ENCODE measurements around the gene DPEP2. TPM values are rescaled to one million over a fixed set of nuclear protein-coding genes. Genes with fewer than 3 reads are reported as not detected.

Gene DPEP2
- total and polyA plus RNA-seq, 10 of the 15 experiments (the other 5 are each of a cell fraction or from before 2014, with no cell fraction given) = 0.04 to 4.0 (median 2.1) TPM

GRCh38 chr16:67968400-67969253 is 30.7 kb downstream of the DPEP2 start, which contains the start of gene SLC12A4:
SLC12A4 (minus strand) TSS chr16:67968637; CDS start chr16:67968553, 84 bp downstream.
- H3K9ac ChIP-seq (ENCODE audit: control insufficient read depth, insufficient read depth, low read length) = peak within 1 kb of the TSS; percentile 89
- intact Hi-C loops (cut with micrococcal nuclease; ENCODE audit: unreplicated experiment) (loop anchor here (2.0 kb wide), 2 partner anchors 16 to 72 kb away; no protein-coding TSS in a partner anchor), in situ Hi-C loops (cut with MboI) (no loop called here)
- peak within 1 kb of the TSS; percentile 89 for H2AFZ ChIP-seq (ENCODE audit: control insufficient read depth, low read depth, low read length)
- H3K4me1 ChIP-seq (ENCODE audit: control insufficient read depth, insufficient read depth, low read length) = peaks cover 21% of the 10 kb centered on the region
- no peaks in the 10 kb centered on the region for H4K20me1 ChIP-seq (ENCODE audit: control insufficient read depth, insufficient read depth)
- peaks cover 20% of the 10 kb centered on the region for H3K79me2 ChIP-seq (ENCODE audit: control insufficient read depth, insufficient read depth, low read length)
- peak within 1 kb of the TSS; percentile 96 for H3K4me2 ChIP-seq (ENCODE audit: control insufficient read depth, insufficient read depth)
- no TSS peak for BruUV-seq (replicated peaks)
- no peaks in the 10 kb centered on the region for H3K27me3 ChIP-seq (replicated peaks in 1 of 2; ENCODE audit: control insufficient read depth in 2 of 2, insufficient read depth in 2 of 2, low read length in 1 of 2)
- ATAC-seq (peak; percentile 88), FAIRE-seq (peak; percentile 64), DNase-seq (ENCODE audit: low read depth, low spot score) (no peak)
- no peaks in the 10 kb centered on the region for H3K9me3 ChIP-seq (replicated peaks; ENCODE audit: control insufficient read depth, insufficient read depth, low read length)
- no peaks in the 10 kb centered on the region for H3K36me3 ChIP-seq (ENCODE audit: control insufficient read depth in 2 of 2, insufficient read depth in 2 of 2, low read length in 1 of 2)
- ChIA-PET POLR2A (interaction anchor here (0.5 to 2.8 kb wide), 10 partner anchors 14 to 105 kb away, joined by 3 to 16 read pairs (median 4); partner anchors contain the start of gene PSMB10), CTCF (interaction anchor here (0.6 to 3.7 kb wide), 4 partner anchors 16 to 72 kb away, joined by 3 to 22 read pairs (median 4); no protein-coding TSS in a partner anchor), SMC1A (ENCODE audit: uncharacterized antibody, unreplicated experiment) (no interaction called here), RAD21 (ENCODE audit: unreplicated experiment) (interaction anchor here (1.0 to 2.0 kb wide), 3 partner anchors 16 to 106 kb away, joined by 3 to 10 read pairs (median 3); partner anchors contain the start of gene PSMB10)
- under 1% methylated on average over 32 of the region's 78 CpGs for WGBS (ENCODE audit: insufficient coverage, insufficient replicate concordance, low lambda C conversion rate, missing lambda C conversion rate)
- H3K27ac ChIP-seq (ENCODE audit: control insufficient read depth, insufficient read depth) = peak within 1 kb of the TSS; percentile 76
- H3K4me3 ChIP-seq = peak within 1 kb of the TSS; percentile 96
- TF ChIP-seq E4F1 (IDR thresholded peaks at IDR 0.05; ENCODE audit: borderline replicate concordance, partially characterized antibody) = no peak
- TF ChIP-seq SREBF1 (IDR thresholded peaks at IDR 0.05; ENCODE audit: low read length) = no peak
- TF ChIP-seq, protein P1, sequence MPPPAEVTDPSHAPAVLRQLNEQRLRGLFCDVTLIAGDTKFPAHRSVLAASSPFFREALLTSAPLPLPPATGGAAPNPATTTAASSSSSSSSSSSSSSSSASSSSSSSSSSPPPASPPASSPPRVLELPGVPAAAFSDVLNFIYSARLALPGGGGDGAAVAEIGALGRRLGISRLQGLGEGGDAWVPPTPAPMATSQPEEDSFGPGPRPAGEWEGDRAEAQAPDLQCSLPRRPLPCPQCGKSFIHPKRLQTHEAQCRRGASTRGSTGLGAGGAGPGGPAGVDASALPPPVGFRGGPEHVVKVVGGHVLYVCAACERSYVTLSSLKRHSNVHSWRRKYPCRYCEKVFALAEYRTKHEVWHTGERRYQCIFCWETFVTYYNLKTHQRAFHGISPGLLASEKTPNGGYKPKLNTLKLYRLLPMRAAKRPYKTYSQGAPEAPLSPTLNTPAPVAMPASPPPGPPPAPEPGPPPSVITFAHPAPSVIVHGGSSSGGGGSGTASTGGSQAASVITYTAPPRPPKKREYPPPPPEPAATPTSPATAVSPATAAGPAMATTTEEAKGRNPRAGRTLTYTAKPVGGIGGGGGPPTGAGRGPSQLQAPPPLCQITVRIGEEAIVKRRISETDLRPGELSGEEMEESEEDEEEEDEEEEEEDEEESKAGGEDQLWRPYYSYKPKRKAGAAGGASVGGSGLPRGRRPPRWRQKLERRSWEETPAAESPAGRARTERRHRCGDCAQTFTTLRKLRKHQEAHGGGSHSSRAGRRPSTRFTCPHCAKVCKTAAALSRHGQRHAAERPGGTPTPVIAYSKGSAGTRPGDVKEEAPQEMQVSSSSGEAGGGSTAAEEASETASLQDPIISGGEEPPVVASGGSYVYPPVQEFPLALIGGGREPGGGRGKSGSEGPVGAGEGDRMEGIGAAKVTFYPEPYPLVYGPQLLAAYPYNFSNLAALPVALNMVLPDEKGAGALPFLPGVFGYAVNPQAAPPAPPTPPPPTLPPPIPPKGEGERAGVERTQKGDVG (CRISPR knock-in tag; IDR thresholded peaks at IDR 0.05) = no peak
- TF ChIP-seq HDAC6 (IDR thresholded peaks at IDR 0.05; ENCODE audit: unreplicated experiment) = no peak
- TF ChIP-seq RBBP5 (conservative IDR thresholded peaks at IDR 0.05) = no peak
- no peak for TF ChIP-seq ZNF622 (IDR thresholded peaks at IDR 0.05)
- TF ChIP-seq, protein P2, sequence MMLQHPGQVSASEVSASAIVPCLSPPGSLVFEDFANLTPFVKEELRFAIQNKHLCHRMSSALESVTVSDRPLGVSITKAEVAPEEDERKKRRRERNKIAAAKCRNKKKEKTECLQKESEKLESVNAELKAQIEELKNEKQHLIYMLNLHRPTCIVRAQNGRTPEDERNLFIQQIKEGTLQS (IDR thresholded peaks at IDR 0.05; ENCODE audit: borderline replicate concordance, extremely low read depth, low read depth, low read length) = no peak
- no peak for TF ChIP-seq MYB (IDR thresholded peaks at IDR 0.05; ENCODE audit: borderline replicate concordance, low read depth, low read length)
- TF ChIP-seq, protein P3, sequence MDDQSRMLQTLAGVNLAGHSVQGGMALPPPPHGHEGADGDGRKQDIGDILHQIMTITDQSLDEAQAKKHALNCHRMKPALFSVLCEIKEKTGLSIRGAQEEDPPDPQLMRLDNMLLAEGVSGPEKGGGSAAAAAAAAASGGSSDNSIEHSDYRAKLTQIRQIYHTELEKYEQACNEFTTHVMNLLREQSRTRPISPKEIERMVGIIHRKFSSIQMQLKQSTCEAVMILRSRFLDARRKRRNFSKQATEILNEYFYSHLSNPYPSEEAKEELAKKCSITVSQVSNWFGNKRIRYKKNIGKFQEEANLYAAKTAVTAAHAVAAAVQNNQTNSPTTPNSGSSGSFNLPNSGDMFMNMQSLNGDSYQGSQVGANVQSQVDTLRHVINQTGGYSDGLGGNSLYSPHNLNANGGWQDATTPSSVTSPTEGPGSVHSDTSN (IDR thresholded peaks at IDR 0.05; ENCODE audit: insufficient replicate concordance, low read depth, low read length) = no peak
- TF ChIP-seq SUPT20H (IDR thresholded peaks at IDR 0.05; ENCODE audit: borderline replicate concordance, control insufficient read depth, low read depth, low read length) = no peak
- no peak for TF ChIP-seq IRF4 (IDR thresholded peaks at IDR 0.05; ENCODE audit: low read depth, low read length)
- TF ChIP-seq NFIC (IDR thresholded peaks at IDR 0.05; ENCODE audit: low read depth, low read length) = no peak
- peak; percentile 99 for TF ChIP-seq NFXL1 (IDR thresholded peaks at IDR 0.05; ENCODE audit: borderline replicate concordance)
- TF ChIP-seq PML (IDR thresholded peaks at IDR 0.05; ENCODE audit: low read length) = 0 out of 2 replicates have a peak, but pooled peaks have one; percentile 38
- TF ChIP-seq FOXM1 (IDR thresholded peaks at IDR 0.05; ENCODE audit: low read depth, low read length) = no peak

Data from GM12878 (cell line).